Esophagus muscularis mucosa (tissue), 4 donors: ENCODE measurements around the gene ARMC12. TPM values are rescaled to one million over a fixed set of nuclear protein-coding genes. Genes with fewer than 3 reads are reported as not detected.
"Not testable (repeated sequence)": the region's sequence is repeated elsewhere in the genome, so short reads cannot be mapped to it uniquely, and the experiment has no call there.

Experiments used
- DNase-seq: peaks from one replicate; pipeline ENCODE4 v3.0.0-alpha.2; 2017; ENCODE audit errors: extremely low spot score
- H3K27ac ChIP-seq, 4 donors: fragments of 200-600 bp; sonication (generic); replicated peaks in 1 of 4; 1 replicate in 3 of 4; 2 replicates in 1 of 4; pipeline ENCODE4 v1.5.1; 2016 to 2019; ENCODE audit warnings: mild to moderate bottlenecking in 1 of 4
- H3K27me3 ChIP-seq, 4 donors: fragments of 200-600 bp; sonication (generic); one replicate each; pipeline versions ENCODE4 v1.5.1 to v1.6.0; 2016 to 2019
- H3K36me3 ChIP-seq, 4 donors: fragments of 200-600 bp; sonication (generic); one replicate each; pipeline ENCODE4 v1.5.1; 2016 to 2019
- H3K4me1 ChIP-seq, 4 donors: fragments of 200-600 bp; sonication (generic); one replicate each; pipeline ENCODE4 v1.5.1; 2016 to 2019
- H3K4me3 ChIP-seq, 4 donors: fragments of 200-600 bp; sonication (generic); 1 replicate in 2 of 4; 2 replicates in 2 of 4; pipeline ENCODE4 v1.5.1; 2016 to 2019; ENCODE audit warnings: mild to moderate bottlenecking in 4 of 4, moderate library complexity in 1 of 4
- H3K9me3 ChIP-seq, 4 donors: fragments of 200-600 bp; sonication (generic); 1 replicate in 3 of 4; 2 replicates in 1 of 4; pipeline ENCODE4 v1.5.1; 2016 to 2019
- EP300 ChIP-seq: sonication (generic); formaldehyde crosslinking; IDR thresholded peaks from one replicate; pipeline ENCODE4 v1.6.1; 2017; ENCODE audit warnings: antibody characterized with exemption
- POLR2A ChIP-seq: fragments of 450-650 bp; IDR thresholded peaks from one replicate; pipeline ENCODE4 v1.6.1; 2017; ENCODE audit warnings: antibody characterized with exemption, moderate library complexity, mild to moderate bottlenecking, low read depth
- POLR2AphosphoS5 ChIP-seq, 2 donors: sonication (generic); formaldehyde crosslinking; IDR thresholded peaks; one replicate each; pipeline ENCODE4 v1.6.1; 2017; ENCODE audit warnings: antibody characterized with exemption in 2 of 2
- WGBS: methylation state at CpG from one replicate; pipeline ENCODE4 v1.1.5; 2018; 5-methylcytosine and 5-hydroxymethylcytosine counted together
- intact Hi-C: fragments of 100-400 bp; cut with DNase I; formaldehyde crosslinking; loops from one replicate; pipeline ENCODE4 v1.15.1; 2023
- total RNA-seq, 4 donors: library from RNA; depleted of rRNA; stranded (reverse); fragments of >200 nt; gene quantifications; one replicate each; pipeline versions ENCODE4 v1.1.0 to v1.2.1, GENCODE V29; 2016
- TF ChIP-seq, protein P1 (sequence below), 3 experiments: fragments of 200-600 bp in 2 of 3; fragments of 450-650 bp in 1 of 3; sonication (generic) in 2 of 3; IDR thresholded peaks; one replicate each; pipeline ENCODE4 v1.5.1; 2017 to 2019; ENCODE audit warnings: antibody characterized with exemption in 3 of 3, mild to moderate bottlenecking in 2 of 3, moderate library complexity in 1 of 3

Gene ARMC12, protein sequence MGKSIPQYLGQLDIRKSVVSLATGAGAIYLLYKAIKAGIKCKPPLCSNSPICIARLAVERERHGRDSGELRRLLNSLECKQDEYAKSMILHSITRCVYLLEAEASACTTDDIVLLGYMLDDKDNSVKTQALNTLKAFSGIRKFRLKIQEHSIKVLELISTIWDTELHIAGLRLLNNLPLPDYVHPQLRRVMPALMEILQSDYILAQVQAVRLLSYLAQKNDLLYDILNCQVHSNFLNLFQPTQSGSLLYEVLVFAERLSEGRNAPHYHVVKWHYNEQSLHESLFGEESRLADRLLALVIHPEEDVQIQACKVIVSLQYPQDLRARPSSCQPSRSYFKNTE
- total RNA-seq: 1 to 10 TPM in 1 of 4 donors, under 1 TPM in 2, not detected in 1; 0.50 to 1.0 (median 0.83) TPM

DNA sequence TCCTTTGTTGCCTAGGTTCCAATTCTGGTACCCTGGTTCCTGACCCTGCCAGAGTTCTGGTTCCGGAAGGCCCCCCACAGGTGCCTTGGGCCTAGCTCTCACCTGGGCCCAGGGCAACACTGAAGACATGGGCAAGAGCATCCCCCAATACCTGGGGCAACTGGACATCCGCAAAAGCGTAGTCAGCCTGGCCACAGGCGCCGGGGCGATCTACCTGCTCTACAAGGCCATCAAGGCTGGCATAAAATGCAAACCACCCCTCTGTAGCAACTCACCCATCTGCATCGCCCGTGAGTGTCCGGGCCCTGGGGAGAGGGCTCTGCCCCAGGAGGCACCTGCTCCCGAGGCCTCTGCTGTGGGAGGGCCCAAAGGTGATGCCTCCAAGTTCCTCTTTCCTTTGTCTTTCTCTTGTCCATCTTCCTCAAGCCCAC is at the start of gene ARMC12:
Gene ARMC12, plus strand, starts transcription at position 51 of the 431 bp plus-strand sequence. Its CDS starts 77 bp downstream, at position 128.
- no peak for TF ChIP-seq POLR2A
- TF ChIP-seq, protein P1, sequence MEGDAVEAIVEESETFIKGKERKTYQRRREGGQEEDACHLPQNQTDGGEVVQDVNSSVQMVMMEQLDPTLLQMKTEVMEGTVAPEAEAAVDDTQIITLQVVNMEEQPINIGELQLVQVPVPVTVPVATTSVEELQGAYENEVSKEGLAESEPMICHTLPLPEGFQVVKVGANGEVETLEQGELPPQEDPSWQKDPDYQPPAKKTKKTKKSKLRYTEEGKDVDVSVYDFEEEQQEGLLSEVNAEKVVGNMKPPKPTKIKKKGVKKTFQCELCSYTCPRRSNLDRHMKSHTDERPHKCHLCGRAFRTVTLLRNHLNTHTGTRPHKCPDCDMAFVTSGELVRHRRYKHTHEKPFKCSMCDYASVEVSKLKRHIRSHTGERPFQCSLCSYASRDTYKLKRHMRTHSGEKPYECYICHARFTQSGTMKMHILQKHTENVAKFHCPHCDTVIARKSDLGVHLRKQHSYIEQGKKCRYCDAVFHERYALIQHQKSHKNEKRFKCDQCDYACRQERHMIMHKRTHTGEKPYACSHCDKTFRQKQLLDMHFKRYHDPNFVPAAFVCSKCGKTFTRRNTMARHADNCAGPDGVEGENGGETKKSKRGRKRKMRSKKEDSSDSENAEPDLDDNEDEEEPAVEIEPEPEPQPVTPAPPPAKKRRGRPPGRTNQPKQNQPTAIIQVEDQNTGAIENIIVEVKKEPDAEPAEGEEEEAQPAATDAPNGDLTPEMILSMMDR (IDR thresholded peaks at IDR 0.05): no peak
- no peak for TF ChIP-seq POLR2AphosphoS5 (IDR thresholded peaks at IDR 0.05)
- no peak for TF ChIP-seq EP300
- DNase-seq: no peak
- Histone ChIP-seq H3K27me3 (no peaks in the 10 kb centered on the region), H3K9me3 (no peaks in the 10 kb centered on the region), H3K4me1 (peaks cover 29 to 62% (median 55%) of the 10 kb centered on the region in 4 donors), H3K36me3 (no peaks in the 10 kb centered on the region), H3K4me3 (no peak within 1 kb of the TSS), H3K27ac (peak within 1 kb of the TSS in 1 of 4 donors; percentile 100)
- 90% methylated on average over 5 of the region's 10 CpGs for WGBS
- intact Hi-C loops: loop anchor here (1.0 kb wide), 1 partner anchor 215 kb away; no protein-coding TSS in a partner anchor

DNA sequence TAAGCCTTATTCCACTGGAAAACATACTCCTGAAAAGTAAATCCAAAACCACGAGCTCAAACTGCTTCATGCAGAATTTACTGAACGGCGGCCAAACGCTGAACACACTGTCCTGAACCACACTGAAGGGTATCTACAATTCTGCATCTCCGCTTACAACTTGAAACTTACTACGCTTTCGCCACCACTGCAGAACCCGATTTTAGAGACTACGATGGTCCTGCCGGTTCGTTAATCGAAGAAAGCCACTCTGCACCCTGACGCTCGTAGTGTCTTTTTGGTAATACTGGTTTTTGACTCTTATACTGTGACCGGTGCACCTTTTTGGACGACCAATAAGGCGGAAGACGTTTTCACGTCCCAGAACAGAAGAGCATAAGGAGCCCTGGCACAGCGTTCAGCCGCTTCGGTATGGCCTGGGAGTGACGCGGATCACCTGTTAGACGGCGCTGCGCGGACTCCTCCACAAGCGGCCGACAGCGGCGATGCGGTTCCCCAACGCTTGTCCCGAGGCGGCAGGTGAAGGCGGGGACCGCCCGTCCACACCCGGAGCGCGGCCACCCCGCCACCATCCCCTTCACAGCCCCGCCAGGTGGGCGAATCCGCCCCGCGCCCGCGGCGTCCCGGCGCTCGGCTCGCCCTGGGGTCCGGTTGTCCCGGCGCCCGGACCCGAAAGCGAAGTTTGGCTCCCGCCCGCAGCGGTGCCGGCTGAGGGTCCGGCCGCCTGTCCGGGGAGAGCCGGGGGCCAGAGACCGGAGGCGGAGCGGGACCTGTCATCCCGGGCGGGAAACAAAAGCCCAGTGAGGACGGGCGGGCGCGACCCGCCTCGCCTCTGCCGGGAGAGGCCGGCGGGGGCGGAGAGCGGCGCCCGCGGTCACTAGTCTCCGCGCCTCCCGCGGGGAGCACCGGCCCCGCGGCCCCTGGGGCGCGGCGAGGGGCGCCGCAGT is 48.9 kb upstream of the ARMC12 start:
- peaks cover 32 to 66% (median 54%) of the 10 kb centered on the region in 4 donors for H3K4me1 ChIP-seq
- peaks cover 8 to 21% (median 16%) of the 10 kb centered on the region in 4 donors for H3K36me3 ChIP-seq
- no peaks in the 10 kb centered on the region for H3K9me3 ChIP-seq
- TF ChIP-seq, protein P1 (IDR thresholded peaks at IDR 0.05): peak in 1 of 3 experiments; percentile 5
- no peak for TF ChIP-seq EP300
- TF ChIP-seq POLR2AphosphoS5 (IDR thresholded peaks at IDR 0.05): peak; percentile 55 to 86
- intact Hi-C loops: loop anchor here (1.0 kb wide), 1 partner anchor 39 kb away; no protein-coding TSS in a partner anchor
- peak overlapping the region; percentile 99 to 100 (median 99) for H3K27ac ChIP-seq
- 0% methylated on average over 41 of the region's 100 CpGs for WGBS
- H3K27me3 ChIP-seq: no peaks in the 10 kb centered on the region
- H3K4me3 ChIP-seq: peak overlapping the region; percentile 87 to 98 (median 93)
- DNase-seq: no peak

DNA sequence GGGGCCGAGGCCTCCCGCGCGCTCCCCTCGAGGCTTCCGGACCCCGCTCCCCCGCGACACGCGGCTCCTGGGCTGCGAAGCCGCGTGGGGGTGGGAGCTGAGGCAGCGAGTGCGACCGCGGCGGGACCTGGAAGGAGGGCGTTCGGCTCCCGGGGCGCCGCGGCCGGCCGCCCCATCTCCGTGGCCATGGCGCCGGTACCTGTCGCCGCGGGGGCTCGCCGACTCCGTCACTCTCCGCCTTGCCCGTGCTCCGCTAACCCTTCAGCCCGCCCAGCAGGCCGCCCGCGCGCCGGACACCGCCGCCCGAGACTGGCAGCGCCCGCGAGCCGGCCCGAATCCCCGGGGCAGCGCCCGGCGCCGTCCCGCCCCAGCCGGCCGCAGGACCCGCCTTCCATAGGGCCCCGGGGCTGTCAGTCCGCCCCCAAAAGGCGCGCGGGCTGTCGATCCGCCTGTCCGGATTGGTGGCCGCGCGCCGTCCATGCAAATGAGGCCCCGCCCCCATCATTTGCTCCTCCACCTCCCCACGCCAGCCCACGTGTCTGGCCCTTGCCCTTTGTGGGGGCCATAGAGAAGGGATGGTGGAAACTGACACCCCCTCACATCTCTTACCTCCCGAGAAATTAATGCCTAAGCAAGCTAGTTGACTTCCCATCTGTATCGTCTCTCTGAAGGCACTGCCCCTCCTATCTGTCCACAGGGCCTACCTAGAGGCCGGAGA is 48.1 kb upstream of the ARMC12 start, which contains the start of gene FKBP5:
Gene FKBP5, minus strand, starts transcription at position 311 of the 718 bp plus-strand sequence. CDS start 46,091 bp downstream, outside the sequence.
- Histone ChIP-seq H3K27me3 (no peaks in the 10 kb centered on the region), H3K4me1 (peaks cover 31 to 58% (median 49%) of the 10 kb centered on the region in 4 donors), H3K4me3 (peak within 1 kb of the TSS; percentile 87 to 98 (median 93)), H3K27ac (peak within 1 kb of the TSS; percentile 99 to 100 (median 99)), H3K9me3 (no peaks in the 10 kb centered on the region), H3K36me3 (peaks cover 5 to 13% (median 9%) of the 10 kb centered on the region in 4 donors)
- DNase-seq: peak; percentile 98
- peak; percentile 88 to 96 for TF ChIP-seq POLR2AphosphoS5 (IDR thresholded peaks at IDR 0.05)
- TF ChIP-seq, protein P1 (IDR thresholded peaks at IDR 0.05): no peak
- TF ChIP-seq POLR2A: peak; percentile 89
- intact Hi-C loops: loop anchor here (1.0 kb wide), 1 partner anchor 39 kb away; no protein-coding TSS in a partner anchor
- WGBS: 3% methylated on average over 23 of the region's 80 CpGs

DNA sequence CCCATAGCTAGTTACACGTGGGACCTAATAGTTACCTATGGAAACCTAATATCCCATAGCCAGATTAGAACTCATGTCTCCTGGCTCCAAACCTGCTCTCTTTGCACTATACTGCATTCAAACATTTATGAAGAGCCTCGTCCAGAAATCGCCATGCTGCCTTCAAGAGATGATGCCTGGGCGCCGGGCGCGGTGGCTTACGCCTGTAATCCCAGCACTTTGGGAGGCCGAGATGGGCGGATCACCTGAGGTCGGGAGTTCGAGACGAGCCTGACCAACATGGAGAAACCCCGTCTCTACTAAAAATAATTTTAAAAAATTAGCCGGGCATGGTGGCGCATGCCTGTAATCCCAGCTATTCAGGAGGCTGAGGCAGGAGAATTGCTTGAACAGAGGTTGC is 46.8 kb upstream of the ARMC12 start:
- H3K9me3 ChIP-seq, DNase-seq, H3K27me3 ChIP-seq, H3K4me3 ChIP-seq, intact Hi-C loops, H3K36me3 ChIP-seq: not testable (repeated sequence)
- WGBS: 98% methylated on average over 14 of the region's 16 CpGs
- H3K4me1 ChIP-seq: peaks cover 23 to 45% (median 38%) of the 10 kb centered on the region in 4 donors
- peak overlapping the region; percentile 99 to 100 (median 99) for H3K27ac ChIP-seq
